Loucy (cell line): ENCODE results near the gene CD79A.

ENCODE experiments used
- H2AFZ ChIP-seq: fragments of 200-600 bp; sonication (generic); 2 replicates; pipeline ENCODE4 v1.6.0; 2016; ENCODE audit warnings: antibody characterized with exemption, mild to moderate bottlenecking, low read length, moderate library complexity
- H3F3A ChIP-seq: fragments of 200-600 bp; 2 replicates; pipeline ENCODE4 v1.6.0; 2016; ENCODE audit warnings: antibody characterized with exemption, low read depth, mild to moderate bottlenecking
- H3K27me3 ChIP-seq: fragments of 200-600 bp; sonication (generic); 2 replicates; pipeline ENCODE4 v1.6.1; 2014; ENCODE audit warnings: low read length, mild to moderate bottlenecking; ENCODE audit not compliant: insufficient read depth, poor library complexity, severe bottlenecking
- H3K36me3 ChIP-seq: fragments of 200-600 bp; sonication (generic); 2 replicates; pipeline ENCODE4 v1.6.1; 2016; ENCODE audit warnings: low read length; ENCODE audit not compliant: insufficient read depth
- H3K4me1 ChIP-seq: fragments of 200-600 bp; sonication (generic); 2 replicates; pipeline ENCODE4 v1.5.1; 2014; ENCODE audit warnings: low read length, mild to moderate bottlenecking; ENCODE audit not compliant: insufficient read depth, poor library complexity, severe bottlenecking
- H3K4me2 ChIP-seq: fragments of 200-600 bp; sonication (generic); 2 replicates; pipeline ENCODE4 v1.6.0; 2014; ENCODE audit warnings: antibody characterized with exemption, low read length, low read depth, mild to moderate bottlenecking; ENCODE audit not compliant: poor library complexity, severe bottlenecking
- H3K4me3 ChIP-seq: fragments of 200-600 bp; sonication (generic); 2 replicates; pipeline ENCODE4 v1.5.1; 2014; ENCODE audit warnings: low read length, mild to moderate bottlenecking, mixed read lengths; ENCODE audit not compliant: poor library complexity, severe bottlenecking
- H3K79me2 ChIP-seq: fragments of 200-600 bp; sonication (generic); 2 replicates; pipeline ENCODE4 v1.6.1; 2014; ENCODE audit warnings: low read length; ENCODE audit not compliant: insufficient read depth
- H3K9ac ChIP-seq: fragments of 200-600 bp; sonication (generic); 2 replicates; pipeline ENCODE4 v1.6.0; 2014; ENCODE audit warnings: mild to moderate bottlenecking, low read depth, low read length, moderate library complexity; ENCODE audit not compliant: poor library complexity, severe bottlenecking
- H3K9me2 ChIP-seq: fragments of 200-600 bp; sonication (generic); replicated peaks from 2 replicates; pipeline ENCODE4 v1.6.1; 2016; ENCODE audit warnings: low read depth, low read length, mixed read lengths
- H3K9me3 ChIP-seq: fragments of 200-600 bp; sonication (generic); 2 replicates; pipeline ENCODE4 v1.6.1; 2014; ENCODE audit warnings: mild to moderate bottlenecking, antibody characterized with exemption, low read length, low read depth; ENCODE audit not compliant: insufficient read depth
- H4K20me1 ChIP-seq: fragments of 200-600 bp; sonication (generic); 2 replicates; pipeline ENCODE4 v1.6.0; 2014; ENCODE audit warnings: antibody characterized with exemption, low read length, mild to moderate bottlenecking; ENCODE audit not compliant: insufficient read depth, poor library complexity, severe bottlenecking
- CTCF ChIP-seq: fragments of 200-600 bp; sonication (generic); conservative IDR thresholded peaks from 2 replicates; pipeline ENCODE4 v1.5.1; 2014; ENCODE audit warnings: mild to moderate bottlenecking, antibody characterized with exemption, low read length
- EZH2phosphoT487 ChIP-seq: fragments of 200-600 bp; IDR thresholded peaks from 2 replicates; pipeline ENCODE4 v1.6.1; 2018; ENCODE audit warnings: antibody characterized with exemption, mild to moderate bottlenecking, moderate library complexity, borderline replicate concordance

CD79A gene

GRCh38 chr19:41850381-41850780 lies 26.7 kb upstream of the CD79A start:
- Histone ChIP-seq H3K4me2 (no peak overlapping the region), H4K20me1 (no peaks in the 10 kb centered on the region), H3K36me3 (no peaks in the 10 kb centered on the region), H3K4me1 (no peaks in the 10 kb centered on the region), H3K9me3 (no peaks in the 10 kb centered on the region), H3K9ac (no peak overlapping the region), H3K79me2 (no peaks in the 10 kb centered on the region), H3F3A (no peaks in the 10 kb centered on the region), H3K4me3 (no peak overlapping the region), H3K27me3 (no peaks in the 10 kb centered on the region), H2AFZ (no peak overlapping the region), H3K9me2 (no peaks in the 10 kb centered on the region)
- no peak for TF ChIP-seq CTCF
- TF ChIP-seq EZH2phosphoT487: no peak

- Histone ChIP-seq H3F3A (no peaks in the 10 kb centered on the region), H3K36me3 (no peaks in the 10 kb centered on the region), H2AFZ (no peak overlapping the region), H3K4me1 (no peaks in the 10 kb centered on the region), H3K9me2 (no peaks in the 10 kb centered on the region), H3K9me3 (no peaks in the 10 kb centered on the region), H3K4me2 (no peak overlapping the region), H3K9ac (no peak overlapping the region), H4K20me1 (no peaks in the 10 kb centered on the region), H3K27me3 (no peaks in the 10 kb centered on the region), H3K4me3 (no peak overlapping the region), H3K79me2 (no peaks in the 10 kb centered on the region)
- no peak for TF ChIP-seq CTCF
- no peak for TF ChIP-seq EZH2phosphoT487
Observed at GRCh38 chr19:41851456-41851855, 25.6 kb upstream of the CD79A start.

- H3F3A ChIP-seq: no peaks in the 10 kb centered on the region
- H3K4me1 ChIP-seq: no peaks in the 10 kb centered on the region
- no peaks in the 10 kb centered on the region for H3K27me3 ChIP-seq
- no peaks in the 10 kb centered on the region for H4K20me1 ChIP-seq
- no peaks in the 10 kb centered on the region for H3K9me2 ChIP-seq
- no peak overlapping the region for H3K4me3 ChIP-seq
- H2AFZ ChIP-seq: no peak overlapping the region
- H3K79me2 ChIP-seq: no peaks in the 10 kb centered on the region
- TF ChIP-seq EZH2phosphoT487: no peak
- H3K4me2 ChIP-seq: no peak overlapping the region
- no peaks in the 10 kb centered on the region for H3K36me3 ChIP-seq
- H3K9me3 ChIP-seq: no peaks in the 10 kb centered on the region
- no peak overlapping the region for H3K9ac ChIP-seq
Observed at GRCh38 chr19:41853344-41853743, 23.7 kb upstream of the CD79A start.

GRCh38 chr19:41853768-41854167 lies 23.3 kb upstream of the CD79A start:
- H3K79me2 ChIP-seq: no peaks in the 10 kb centered on the region
- H3K4me1 ChIP-seq: no peaks in the 10 kb centered on the region
- H3F3A ChIP-seq: no peaks in the 10 kb centered on the region
- no peak overlapping the region for H2AFZ ChIP-seq
- no peaks in the 10 kb centered on the region for H3K27me3 ChIP-seq
- H3K4me2 ChIP-seq: no peak overlapping the region
- H3K4me3 ChIP-seq: no peak overlapping the region
- H3K36me3 ChIP-seq: no peaks in the 10 kb centered on the region
- no peak for TF ChIP-seq EZH2phosphoT487
- TF ChIP-seq CTCF: no peak
- H3K9ac ChIP-seq: no peak overlapping the region
- H3K9me3 ChIP-seq: no peaks in the 10 kb centered on the region
- no peaks in the 10 kb centered on the region for H3K9me2 ChIP-seq
- H4K20me1 ChIP-seq: no peaks in the 10 kb centered on the region
